BLaER1 treated with 17β-estradiol and CSF1 and Interleukin-3, amounts not matched to agents 10 nM and 100 nM (cell line): ENCODE results near the gene RNH1.

Experiments used
- H3K27ac ChIP-seq, 11 experiments: shearing (Covaris generic); formaldehyde crosslinking; 2 replicates each; pipeline ENCODE4 v1.8.1; 2022
- H3K27me3 ChIP-seq, 11 experiments: shearing (Covaris generic); formaldehyde crosslinking; 2 replicates each; pipeline ENCODE4 v1.8.1; 2022
- H3K36me3 ChIP-seq, 11 experiments: shearing (Covaris generic); formaldehyde crosslinking; 2 replicates each; pipeline ENCODE4 v1.8.1; 2022
- H3K4me1 ChIP-seq, 10 experiments: shearing (Covaris generic); formaldehyde crosslinking; 2 replicates each; pipeline ENCODE4 v1.8.1; 2022
- H3K4me2 ChIP-seq, 11 experiments: shearing (Covaris generic); formaldehyde crosslinking; 2 replicates each; pipeline ENCODE4 v1.8.1; 2022
- H3K4me3 ChIP-seq, 10 experiments: shearing (Covaris generic); formaldehyde crosslinking; 2 replicates each; pipeline ENCODE4 v1.8.1; 2022
- H3K9ac ChIP-seq, 11 experiments: shearing (Covaris generic); formaldehyde crosslinking; 2 replicates each; pipeline ENCODE4 v1.8.1; 2022
- H3K9me3 ChIP-seq, 11 experiments: shearing (Covaris generic); formaldehyde crosslinking; replicated peaks in 1 of 11; 2 replicates each; pipeline ENCODE4 v1.8.1; 2022
- H4K20me1 ChIP-seq, 11 experiments: shearing (Covaris generic); formaldehyde crosslinking; 2 replicates each; pipeline ENCODE4 v1.8.1; 2022
- Cebpa-rat ChIP-seq, 11 experiments: shearing (Covaris generic); IDR thresholded peaks; 2 replicates each; pipeline ENCODE4 v1.8.1; 2022

The RNH1 gene

DNA sequence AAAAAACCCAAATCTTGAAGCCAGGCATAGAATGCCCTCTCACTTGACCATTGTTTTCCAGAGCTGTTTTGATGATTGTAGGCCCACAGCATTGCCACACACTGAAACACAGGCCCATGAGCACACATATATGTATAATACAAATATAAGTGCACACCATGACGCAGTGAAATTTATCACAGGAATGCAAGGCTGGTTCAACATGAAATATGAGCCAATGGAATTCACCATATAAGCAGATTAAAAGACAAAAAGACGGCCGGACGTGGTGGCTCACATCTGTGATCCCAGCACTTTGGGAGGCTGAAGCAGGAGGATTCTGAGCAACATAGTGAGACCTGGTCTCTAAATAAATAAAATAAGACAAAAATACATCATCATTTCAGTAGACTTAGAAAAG lies 9.4 kb upstream of the RNH1 start:
- no peak for TF ChIP-seq Cebpa-rat (IDR thresholded peaks at IDR 0.05)
- Histone ChIP-seq H3K4me2 (no peak overlapping the region), H3K27ac (no peak overlapping the region), H3K9ac (no peak overlapping the region), H3K9me3 (peaks cover 12 to 17% (median 16%) of the 10 kb centered on the region in 11 experiments; a peak in 21 of 22 replicates), H3K4me3 (no peak overlapping the region), H3K4me1 (peaks cover 15 to 40% (median 24%) of the 10 kb centered on the region in 10 experiments), H3K36me3 (peaks cover 0 to 30% (median 9%) of the 10 kb centered on the region in 11 experiments; a peak in 13 of 22 replicates), H3K27me3 (no peaks in the 10 kb centered on the region), H4K20me1 (peaks cover 0 to 8% (median 0%) of the 10 kb centered on the region in 11 experiments; a peak in 2 of 22 replicates)

DNA sequence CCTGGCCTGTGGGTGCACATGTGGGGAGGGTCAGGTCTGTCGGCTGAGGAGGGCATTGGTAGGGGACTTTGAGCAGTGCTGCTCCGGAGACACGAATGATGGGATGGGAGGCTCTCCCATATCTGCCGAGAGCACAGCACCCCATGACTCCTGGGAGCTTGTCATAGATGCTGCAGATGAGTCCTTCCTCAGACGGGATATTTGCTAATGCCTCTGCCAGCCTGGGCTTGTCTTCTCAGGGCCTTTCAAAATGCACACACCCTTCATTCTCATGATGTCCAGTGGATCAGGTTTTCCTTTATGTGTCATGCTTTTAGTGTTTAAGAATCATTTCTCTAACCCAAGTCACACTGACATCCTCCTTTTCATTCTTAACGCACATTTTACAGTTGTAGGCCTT lies 8.1 kb upstream of the RNH1 start:
- no peaks in the 10 kb centered on the region for H3K27me3 ChIP-seq
- no peak overlapping the region for H3K4me3 ChIP-seq
- peaks cover 0 to 5% (median 0%) of the 10 kb centered on the region in 11 experiments; a peak in 2 of 22 replicates for H4K20me1 ChIP-seq
- H3K4me1 ChIP-seq, result peaks cover 16 to 37% (median 22%) of the 10 kb centered on the region in 10 experiments
- H3K36me3 ChIP-seq, result peaks cover 7 to 42% (median 11%) of the 10 kb centered on the region in 11 experiments; a peak in 19 of 22 replicates
- no peak overlapping the region for H3K4me2 ChIP-seq
- no peak overlapping the region for H3K9ac ChIP-seq
- H3K27ac ChIP-seq, result no peak overlapping the region
- peaks cover 12 to 17% (median 16%) of the 10 kb centered on the region in 11 experiments; a peak in 21 of 22 replicates for H3K9me3 ChIP-seq
- no peak for TF ChIP-seq Cebpa-rat (IDR thresholded peaks at IDR 0.05)

DNA sequence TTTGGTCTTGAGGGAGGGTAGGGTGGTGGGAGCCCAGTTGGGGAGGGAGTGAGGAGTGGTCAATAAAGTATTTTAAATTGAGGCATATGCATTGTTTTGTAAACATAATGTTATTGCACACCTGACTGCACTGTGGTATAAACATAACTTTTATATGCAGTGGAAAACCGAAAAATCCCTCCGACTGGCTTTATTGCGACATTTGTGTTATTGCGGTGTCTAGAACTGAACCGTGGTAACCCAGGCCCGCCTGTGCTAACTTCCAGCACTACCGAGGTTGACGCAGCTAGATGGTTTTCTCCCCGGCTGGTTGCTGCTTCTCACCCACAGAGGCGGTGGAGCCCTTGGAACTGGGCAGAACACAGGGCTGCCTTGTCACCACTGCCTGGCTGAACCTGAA lies 7.6 kb upstream of the RNH1 start:
- H3K4me3 ChIP-seq, result no peak overlapping the region
- peaks cover 0 to 5% (median 0%) of the 10 kb centered on the region in 11 experiments; a peak in 2 of 22 replicates for H4K20me1 ChIP-seq
- peak in 4 of 11 experiments; percentile 9 to 58 (median 34); a peak in 3 of 22 replicates for TF ChIP-seq Cebpa-rat (IDR thresholded peaks at IDR 0.05)
- peaks cover 11 to 48% (median 17%) of the 10 kb centered on the region in 11 experiments; a peak in 19 of 22 replicates for H3K36me3 ChIP-seq
- peaks cover 16 to 37% (median 22%) of the 10 kb centered on the region in 10 experiments for H3K4me1 ChIP-seq
- H3K27ac ChIP-seq, result no peak overlapping the region
- peaks cover 12 to 17% (median 16%) of the 10 kb centered on the region in 11 experiments; a peak in 21 of 22 replicates for H3K9me3 ChIP-seq
- H3K27me3 ChIP-seq, result no peaks in the 10 kb centered on the region
- H3K4me2 ChIP-seq, result no peak overlapping the region
- H3K9ac ChIP-seq, result no peak overlapping the region

DNA sequence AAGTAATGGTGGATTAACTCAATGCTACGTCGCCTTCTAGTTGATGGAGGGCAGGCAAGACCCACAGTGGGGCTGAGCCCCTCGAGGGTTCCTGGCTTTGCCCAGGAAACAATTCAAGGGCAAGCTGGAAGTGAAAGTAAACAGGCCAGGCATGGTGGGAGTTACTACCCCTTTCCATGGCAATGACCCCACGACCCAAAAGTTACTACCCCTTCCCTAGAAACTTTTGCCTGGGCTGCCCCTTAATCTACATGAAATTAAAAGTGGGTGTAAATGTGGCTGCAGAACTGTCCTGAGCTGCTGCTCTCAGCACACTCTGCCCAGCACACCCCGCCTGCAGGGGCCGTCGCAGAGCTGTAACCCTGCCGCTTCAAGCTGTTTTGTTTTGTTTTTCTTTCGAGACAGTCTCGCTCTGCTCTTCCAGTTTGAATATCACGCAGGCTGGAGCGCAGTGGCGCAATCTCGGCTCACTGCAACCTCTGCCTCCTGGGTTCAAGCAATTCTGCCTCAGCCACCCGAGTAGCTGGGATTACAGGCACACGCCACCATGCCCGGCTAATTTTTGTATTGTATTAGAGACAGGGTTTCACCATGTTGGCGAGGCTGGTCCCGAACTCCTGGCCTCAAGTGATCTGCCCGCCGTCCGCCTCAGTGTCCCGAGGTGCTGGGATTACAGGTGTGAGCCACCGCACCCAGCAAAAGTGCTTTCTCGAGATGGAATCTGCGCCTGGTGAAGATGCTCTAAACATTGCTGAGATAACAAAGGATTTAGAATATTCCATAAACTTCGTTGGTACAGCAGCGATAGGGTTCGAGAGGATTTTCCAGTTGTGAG lies 5.9 kb upstream of the RNH1 start:
- Histone ChIP-seq H3K27ac (no peak overlapping the region), H3K4me1 (peaks cover 16 to 34% (median 23%) of the 10 kb centered on the region in 10 experiments), H4K20me1 (peaks cover 0 to 10% (median 0%) of the 10 kb centered on the region in 11 experiments; a peak in 4 of 22 replicates), H3K9me3 (peaks cover 12 to 17% (median 16%) of the 10 kb centered on the region in 11 experiments; a peak in 21 of 22 replicates), H3K4me2 (peak overlapping the region in 6 of 11 experiments; percentile 5 to 68 (median 58); a peak in 10 of 22 replicates), H3K9ac (peak overlapping the region in 5 of 11 experiments; percentile 12 to 38 (median 21); a peak in 3 of 22 replicates), H3K27me3 (no peaks in the 10 kb centered on the region), H3K4me3 (no peak overlapping the region), H3K36me3 (peaks cover 11 to 57% (median 24%) of the 10 kb centered on the region in 11 experiments; a peak in 20 of 22 replicates)
- no peak for TF ChIP-seq Cebpa-rat (IDR thresholded peaks at IDR 0.05)

DNA sequence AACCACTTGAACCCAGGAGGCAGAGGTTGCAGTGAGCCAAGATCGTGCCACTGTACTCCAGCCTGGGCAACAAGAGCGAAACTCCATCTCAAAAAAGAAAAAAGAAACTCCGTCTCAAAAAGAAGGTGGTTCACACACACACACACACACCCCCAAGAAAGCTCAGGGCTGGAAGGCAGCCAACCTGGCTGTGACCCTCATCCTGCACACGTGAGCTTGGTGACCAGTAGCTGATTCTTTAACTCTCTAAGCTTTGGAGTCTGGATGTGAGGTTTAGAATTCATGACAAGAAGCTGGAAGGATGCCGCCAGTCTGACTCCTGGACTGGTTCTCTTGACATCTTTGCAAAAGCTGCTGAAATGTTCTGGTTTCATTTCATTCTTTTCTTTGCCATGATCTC lies 1.9 kb upstream of the RNH1 start:
- Histone ChIP-seq H3K9me3 (no peaks in the 10 kb centered on the region), H3K4me1 (peaks cover 44 to 58% (median 51%) of the 10 kb centered on the region in 10 experiments), H3K36me3 (peaks cover 5 to 34% (median 27%) of the 10 kb centered on the region in 11 experiments; a peak in 21 of 22 replicates), H3K9ac (no peak overlapping the region), H3K4me3 (no peak overlapping the region), H3K27me3 (peaks cover 0 to 23% (median 21%) of the 10 kb centered on the region in 11 experiments; a peak in 21 of 22 replicates), H3K27ac (no peak overlapping the region), H3K4me2 (no peak overlapping the region), H4K20me1 (peaks cover 0 to 31% (median 15%) of the 10 kb centered on the region in 11 experiments; a peak in 17 of 22 replicates)
- TF ChIP-seq Cebpa-rat (IDR thresholded peaks at IDR 0.05), result no peak

DNA sequence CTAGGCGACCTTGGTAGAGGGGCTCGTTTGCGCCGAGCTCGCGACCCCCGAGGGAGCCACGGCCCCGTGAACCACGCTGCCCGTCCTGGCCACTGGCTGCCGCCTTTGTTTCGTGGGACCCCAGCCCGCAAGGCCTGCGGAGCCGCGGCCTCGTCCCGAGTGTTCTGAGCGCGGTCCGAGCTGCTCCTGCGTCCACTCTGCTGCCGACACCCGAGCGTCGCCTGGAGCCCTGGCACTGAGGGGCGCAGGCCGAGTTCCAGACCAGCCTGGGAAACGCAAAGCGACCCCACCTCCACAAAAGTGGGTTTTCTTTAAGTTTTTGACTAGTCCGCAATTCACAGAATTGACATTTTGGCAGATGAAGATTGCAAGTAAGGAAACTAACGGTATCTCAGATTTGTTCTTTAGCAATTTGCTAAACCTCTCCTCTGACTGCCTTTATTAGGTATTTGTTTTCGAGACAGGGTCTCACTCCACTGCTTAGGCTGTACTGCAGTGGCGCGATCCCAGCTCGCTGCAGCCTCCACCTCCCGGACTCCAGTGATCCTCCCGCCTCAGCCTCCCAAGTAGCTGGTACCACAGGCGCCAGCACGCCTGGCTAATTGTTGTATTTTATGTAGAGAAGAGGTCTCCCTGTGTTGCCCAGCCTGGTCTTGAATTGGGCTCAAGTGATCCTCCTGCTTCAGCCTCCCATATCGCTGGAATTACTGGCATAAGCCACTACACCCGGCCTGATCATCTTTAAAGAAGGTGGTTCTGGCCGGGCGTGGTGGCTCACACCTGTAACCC lies 879 bp upstream of the RNH1 start:
- Histone ChIP-seq H3K36me3 (peaks cover 5 to 33% (median 25%) of the 10 kb centered on the region in 11 experiments; a peak in 21 of 22 replicates), H3K4me2 (peak overlapping the region; percentile 94 to 99 (median 99)), H3K9ac (peak overlapping the region; percentile 81 to 95 (median 86)), H4K20me1 (peaks cover 0 to 41% (median 24%) of the 10 kb centered on the region in 11 experiments; a peak in 17 of 22 replicates), H3K27ac (peak overlapping the region; percentile 56 to 98 (median 78); a peak in 21 of 22 replicates), H3K9me3 (no peaks in the 10 kb centered on the region), H3K4me1 (peaks cover 46 to 61% (median 54%) of the 10 kb centered on the region in 10 experiments), H3K4me3 (peak overlapping the region; percentile 67 to 94 (median 80)), H3K27me3 (peaks cover 0 to 32% (median 28%) of the 10 kb centered on the region in 11 experiments; a peak in 21 of 22 replicates)
- TF ChIP-seq Cebpa-rat (IDR thresholded peaks at IDR 0.05), result no peak

DNA sequence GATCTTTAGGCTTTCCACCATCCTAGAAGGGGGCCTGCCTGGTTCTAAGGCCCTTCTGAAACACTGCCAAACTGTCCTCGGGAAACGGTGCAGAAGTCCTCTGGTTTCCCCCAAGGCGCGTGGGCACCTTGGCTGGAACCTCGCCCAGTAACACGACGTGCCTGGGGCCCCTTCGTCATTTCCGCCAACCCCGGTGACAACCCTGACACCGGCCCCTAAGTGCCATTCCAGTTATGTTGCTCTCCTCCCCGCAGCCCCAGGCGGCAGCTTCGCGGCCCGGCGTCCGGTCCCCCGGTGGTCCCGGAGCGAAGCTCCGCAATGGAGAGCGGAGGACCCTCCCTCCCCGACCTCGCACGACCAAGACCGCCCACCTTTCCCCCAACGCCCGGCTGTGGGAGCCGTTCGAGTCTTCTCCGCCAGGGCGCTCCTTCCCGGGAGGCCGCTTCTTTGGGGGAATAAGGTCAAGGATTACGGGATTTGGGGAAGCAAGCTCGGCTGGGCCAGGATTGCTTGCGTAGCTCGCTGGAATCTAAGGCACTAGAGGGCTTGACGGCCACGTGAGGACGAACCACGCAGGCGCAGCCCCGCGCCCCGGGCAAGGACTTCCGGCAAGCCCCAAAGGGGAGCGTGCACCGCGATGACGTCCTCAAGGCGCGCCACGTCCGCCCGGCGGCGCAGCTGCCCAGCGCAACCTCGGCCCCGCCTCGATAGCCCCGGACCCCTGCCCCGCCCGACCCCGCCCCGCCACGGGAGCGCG lies 626 bp downstream of the RNH1 start:
- H4K20me1 ChIP-seq, result peaks cover 8 to 56% (median 39%) of the 10 kb centered on the region in 11 experiments; a peak in 20 of 22 replicates
- no peaks in the 10 kb centered on the region for H3K9me3 ChIP-seq
- peaks cover 0 to 32% (median 28%) of the 10 kb centered on the region in 11 experiments; a peak in 21 of 22 replicates for H3K27me3 ChIP-seq
- H3K4me3 ChIP-seq, result peak overlapping the region; percentile 67 to 94 (median 80)
- peaks cover 16 to 45% (median 36%) of the 10 kb centered on the region in 11 experiments for H3K36me3 ChIP-seq
- H3K4me1 ChIP-seq, result peaks cover 36 to 58% (median 43%) of the 10 kb centered on the region in 10 experiments
- no peak for TF ChIP-seq Cebpa-rat (IDR thresholded peaks at IDR 0.05)
- H3K9ac ChIP-seq, result peak overlapping the region; percentile 81 to 100 (median 95)
- peak overlapping the region; percentile 73 to 100 (median 94) for H3K4me2 ChIP-seq
- peak overlapping the region; percentile 89 to 99 (median 98) for H3K27ac ChIP-seq
